AG09309 (cell line): ENCODE data around the gene PKP2.
"Not testable (repeated sequence)": the region's sequence is repeated elsewhere in the genome, so short reads cannot be mapped to it uniquely, and the experiment has no call there.

Experiments
- DNase-seq: peaks from one replicate; pipeline ENCODE4 v3.0.0-alpha.2; 2010; ENCODE audit warnings: low read depth
- H3K4me3 ChIP-seq: 2 replicates; pipeline ENCODE4 v1.5.1; 2011; ENCODE audit warnings: mild to moderate bottlenecking, low read depth, low read length, moderate library complexity; ENCODE audit not compliant: control insufficient read depth
- TF ChIP-seq, protein P1 (sequence below): IDR thresholded peaks from 2 replicates; pipeline ENCODE4 v1.5.1; 2011; ENCODE audit warnings: mild to moderate bottlenecking, low read depth, low read length, inconsistent platforms; ENCODE audit not compliant: insufficient read depth, control insufficient read depth; ENCODE audit errors: missing control alignments

PKP2 gene

DNA sequence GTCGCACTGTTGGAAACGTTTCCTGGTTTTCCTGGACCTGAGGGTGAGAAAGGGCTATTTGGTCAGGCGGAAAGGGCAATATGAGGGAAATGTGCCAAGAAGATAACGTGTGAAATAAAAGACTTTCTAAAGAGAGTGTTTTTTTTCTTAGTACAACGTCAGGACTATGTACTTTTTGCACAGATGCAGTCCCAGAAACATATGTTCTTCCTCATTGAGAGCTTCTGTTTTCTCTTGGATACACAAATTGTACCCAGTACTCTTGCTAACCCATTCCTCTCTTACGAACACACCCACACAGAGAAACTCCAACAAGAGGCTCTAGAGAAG is 669 bp upstream of the PKP2 start:
- TF ChIP-seq, protein P1, sequence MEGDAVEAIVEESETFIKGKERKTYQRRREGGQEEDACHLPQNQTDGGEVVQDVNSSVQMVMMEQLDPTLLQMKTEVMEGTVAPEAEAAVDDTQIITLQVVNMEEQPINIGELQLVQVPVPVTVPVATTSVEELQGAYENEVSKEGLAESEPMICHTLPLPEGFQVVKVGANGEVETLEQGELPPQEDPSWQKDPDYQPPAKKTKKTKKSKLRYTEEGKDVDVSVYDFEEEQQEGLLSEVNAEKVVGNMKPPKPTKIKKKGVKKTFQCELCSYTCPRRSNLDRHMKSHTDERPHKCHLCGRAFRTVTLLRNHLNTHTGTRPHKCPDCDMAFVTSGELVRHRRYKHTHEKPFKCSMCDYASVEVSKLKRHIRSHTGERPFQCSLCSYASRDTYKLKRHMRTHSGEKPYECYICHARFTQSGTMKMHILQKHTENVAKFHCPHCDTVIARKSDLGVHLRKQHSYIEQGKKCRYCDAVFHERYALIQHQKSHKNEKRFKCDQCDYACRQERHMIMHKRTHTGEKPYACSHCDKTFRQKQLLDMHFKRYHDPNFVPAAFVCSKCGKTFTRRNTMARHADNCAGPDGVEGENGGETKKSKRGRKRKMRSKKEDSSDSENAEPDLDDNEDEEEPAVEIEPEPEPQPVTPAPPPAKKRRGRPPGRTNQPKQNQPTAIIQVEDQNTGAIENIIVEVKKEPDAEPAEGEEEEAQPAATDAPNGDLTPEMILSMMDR = no peak

DNA sequence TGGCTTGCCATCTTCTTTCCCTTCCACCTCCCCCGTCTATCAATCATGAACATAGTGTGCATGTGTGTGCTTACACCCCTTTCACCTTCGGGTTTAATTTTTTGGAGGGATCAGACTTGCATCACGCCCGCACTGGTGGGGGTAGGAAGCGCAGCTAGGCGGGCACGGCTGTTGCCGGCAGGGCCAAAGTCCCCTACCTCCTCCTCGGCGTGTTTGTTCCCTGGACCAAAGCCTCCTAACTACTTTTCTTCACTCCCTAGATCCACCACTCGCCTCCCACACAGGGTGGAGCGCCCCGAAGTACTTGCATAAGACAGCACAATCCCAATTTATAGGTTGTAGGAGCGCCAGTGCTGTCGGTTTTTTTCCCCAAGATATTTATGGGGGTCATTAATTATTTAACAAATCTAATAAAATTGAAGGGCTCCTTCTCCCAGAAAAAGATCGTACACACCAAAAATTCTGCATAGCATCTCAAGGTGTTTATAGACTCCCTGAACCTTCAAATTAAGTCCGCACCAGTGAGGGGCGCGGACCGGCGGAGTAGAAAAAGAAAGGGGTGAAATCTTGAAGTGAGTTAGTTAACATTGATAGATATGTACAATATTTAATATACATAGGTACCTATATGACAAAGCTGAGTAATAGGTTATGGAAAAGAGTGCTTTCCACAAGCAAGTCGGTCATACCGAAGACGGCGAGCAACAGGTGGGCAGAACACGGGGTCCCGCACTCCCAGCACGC is 717 bp downstream of the PKP2 start:
- TF ChIP-seq, protein P1 = no peak
- no peak overlapping the region for H3K4me3 ChIP-seq
- no peak for DNase-seq

More for the DNA sequence above, 669 bp upstream of the PKP2 start:
- DNase-seq = no peak
- H3K4me3 ChIP-seq = no peak overlapping the region

DNA sequence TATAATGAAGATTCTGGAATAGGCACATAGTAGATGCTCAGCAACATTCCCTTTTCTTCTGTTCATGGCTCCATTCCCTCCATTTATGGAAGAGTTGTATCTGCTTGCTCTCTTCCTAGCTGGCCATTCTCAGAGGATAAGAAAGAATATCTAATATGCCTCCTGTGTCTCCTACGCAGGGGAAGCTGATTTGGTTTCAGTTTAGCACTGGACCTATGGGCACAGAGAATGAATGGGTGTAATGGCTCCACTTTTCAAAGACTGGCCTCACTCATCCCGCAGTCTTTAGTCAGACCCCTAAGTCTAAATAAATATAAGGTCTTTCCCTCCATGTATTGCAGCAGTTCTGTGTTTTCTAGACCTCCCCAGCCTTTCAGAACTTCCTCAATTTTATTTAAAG is 2.0 kb downstream of the PKP2 start:
- H3K4me3 ChIP-seq = no peak overlapping the region
- TF ChIP-seq, protein P1 = no peak
- DNase-seq = no peak

DNA sequence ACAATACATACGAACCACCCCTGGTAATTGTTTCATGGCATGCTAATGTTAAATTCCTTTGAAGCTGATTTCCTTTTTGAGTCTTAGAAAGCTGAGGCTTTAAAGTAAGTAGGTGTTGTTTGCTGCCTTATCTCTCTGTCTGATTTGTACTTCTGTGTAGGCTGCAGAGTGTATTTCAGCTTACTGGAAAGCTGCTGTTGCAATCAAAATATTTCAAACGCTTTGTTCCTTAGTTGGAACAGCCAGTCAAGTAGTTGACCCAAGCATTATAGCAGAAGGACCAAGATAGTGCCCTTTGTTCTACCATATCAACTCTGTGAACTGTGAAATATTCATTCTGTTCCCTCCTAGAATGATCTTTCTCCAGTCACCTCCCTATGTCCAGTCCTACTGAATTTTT is 3.1 kb downstream of the PKP2 start:
- TF ChIP-seq, protein P1 = no peak
- DNase-seq = no peak
- H3K4me3 ChIP-seq = no peak overlapping the region

DNA sequence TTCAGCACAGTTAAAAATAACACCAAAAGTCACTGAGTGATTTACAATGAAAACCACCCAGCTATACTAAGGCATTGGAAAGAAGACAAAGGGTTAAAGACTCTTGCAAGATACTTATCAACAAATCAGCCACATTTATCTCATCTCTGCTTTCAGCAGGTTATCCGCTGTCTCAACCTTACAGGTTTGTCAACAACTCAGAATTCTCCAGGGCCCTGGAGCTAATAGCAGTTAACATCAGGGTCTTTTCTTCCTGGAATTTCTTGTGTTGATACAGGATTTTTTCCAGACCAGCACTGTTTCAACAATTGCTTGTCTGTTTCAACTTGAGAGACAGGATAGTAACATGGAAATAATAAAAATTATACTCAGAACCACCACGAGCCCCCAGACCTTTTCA is 3.5 kb downstream of the PKP2 start:
- TF ChIP-seq, protein P1 = no peak
- H3K4me3 ChIP-seq = no peak overlapping the region
- no peak for DNase-seq

DNA sequence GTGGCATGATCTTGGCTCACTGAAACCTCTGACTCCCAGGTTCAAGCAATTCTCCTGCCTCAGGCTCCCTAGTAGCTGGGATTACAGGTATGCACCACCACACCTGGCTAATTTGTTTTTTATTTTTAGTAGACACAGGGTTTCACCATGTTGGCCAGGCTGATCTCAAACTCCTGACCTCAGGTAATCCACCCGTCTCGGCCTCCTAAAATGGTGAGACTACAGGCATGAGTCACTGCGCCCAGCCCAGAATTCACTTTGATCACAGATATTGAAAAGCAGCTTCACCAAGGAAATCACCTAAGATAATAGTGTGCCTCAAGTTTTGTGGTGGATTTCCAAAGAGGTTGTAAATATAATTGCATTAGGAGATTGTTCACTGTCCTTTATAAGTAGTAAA is 4.2 kb downstream of the PKP2 start:
- not testable (repeated sequence) for H3K4me3 ChIP-seq, DNase-seq

DNA sequence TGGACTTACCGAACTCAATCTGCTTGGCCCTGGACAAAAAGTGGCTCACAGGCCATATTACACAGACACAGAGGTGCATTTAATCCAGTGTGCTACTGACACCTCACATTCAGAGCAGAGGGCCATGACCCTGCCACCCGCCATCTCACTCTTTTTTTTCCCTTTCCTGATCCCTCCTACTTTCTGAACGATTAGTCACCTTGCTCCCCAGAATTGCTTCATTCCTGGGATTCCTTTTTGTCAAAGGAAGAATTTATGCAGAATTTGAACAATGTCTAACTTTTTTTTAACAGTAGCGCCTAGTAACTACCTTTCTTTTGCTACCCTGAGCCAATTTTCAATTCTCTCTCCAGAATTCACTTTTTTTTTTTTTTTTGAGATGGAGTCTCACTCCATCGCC is 4.6 kb downstream of the PKP2 start:
- DNase-seq = no peak
- TF ChIP-seq, protein P1 = no peak
- no peak overlapping the region for H3K4me3 ChIP-seq
